ENCODE measurements around the gene MAP2K1.
A peak's percentile ranks its signal among the peaks of the same experiment; 100 is the strongest.

Gene MAP2K1

GRCh38 chr15:66505818-66506217 is 119.1 kb downstream of the MAP2K1 start:
- DNase-seq, result no peak

- DNase-seq, result no peak
These were observed 121.7 kb downstream of the MAP2K1 start for GRCh38 chr15:66508293-66508883.

- DNase-seq, result no peak
These were observed 127.9 kb downstream of the MAP2K1 start for GRCh38 chr15:66514586-66514985.

- DNase-seq, result no peak
These were observed 129.2 kb downstream of the MAP2K1 start for GRCh38 chr15:66515901-66516322.

- DNase-seq, result no peak
These were observed 137.2 kb downstream of the MAP2K1 start for GRCh38 chr15:66523926-66524325.

GRCh38 chr15:66524838-66525237 is 138.1 kb downstream of the MAP2K1 start:
- DNase-seq, result peak; percentile 21 to 49 (median 41)

GRCh38 chr15:66535056-66535455 is 148.3 kb downstream of the MAP2K1 start:
- no peak for DNase-seq
